ENCODE measurements around the gene RFESD. TPM values are rescaled to one million over a fixed set of nuclear protein-coding genes. Genes with fewer than 3 reads are reported as not detected.

Gene RFESD
- total RNA-seq, 1 donor from 2014 or later = 1.1 TPM

DNA sequence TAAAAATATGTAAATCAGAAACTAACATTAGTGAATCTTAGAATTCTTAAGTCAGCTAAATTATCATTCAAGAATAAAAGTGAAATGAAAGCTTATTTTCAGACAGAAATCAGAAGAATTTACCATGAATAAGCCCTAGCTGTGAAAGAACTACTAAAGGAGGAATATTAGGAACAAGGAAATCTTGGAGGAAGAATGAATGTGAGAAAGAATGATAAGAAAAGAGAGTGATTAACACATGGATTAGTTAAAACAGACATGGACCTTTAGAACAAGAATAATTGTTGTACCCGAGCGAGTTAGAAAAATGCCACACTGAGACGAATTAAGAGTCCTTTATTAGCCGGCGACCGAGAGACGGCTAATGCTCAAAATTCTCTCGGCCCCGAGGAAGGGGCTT, 60.5 kb downstream of the RFESD start:
- no peak for DNase-seq (ENCODE audit: low spot score)

Other genes starting within 250 kb of the RFESD start
- gene SKIC3, start 91.8 kb upstream of the RFESD start, total RNA-seq = 79.3 TPM
- gene ARSK, start 91.7 kb upstream of the RFESD start, total RNA-seq = 3.2 TPM
- gene GPR150, start 26.7 kb upstream of the RFESD start, total RNA-seq = 0.32 TPM
- 3.5 TPM for gene SPATA9, start 36.2 kb downstream of the RFESD start, total RNA-seq
- 160 TPM for gene RHOBTB3, start 84.6 kb downstream of the RFESD start, total RNA-seq
- gene GLRX, start 175.9 kb downstream of the RFESD start, total RNA-seq = 155 TPM

All from mesenteric fat pad (tissue), 1 donor.